Measurements from ENCODE around the gene STK25. TPM values are rescaled to one million over a fixed set of nuclear protein-coding genes. Genes with fewer than 3 reads are reported as not detected.

The STK25 gene
- total RNA-seq, 1 donor from 2014 or later: 197 TPM

DNA sequence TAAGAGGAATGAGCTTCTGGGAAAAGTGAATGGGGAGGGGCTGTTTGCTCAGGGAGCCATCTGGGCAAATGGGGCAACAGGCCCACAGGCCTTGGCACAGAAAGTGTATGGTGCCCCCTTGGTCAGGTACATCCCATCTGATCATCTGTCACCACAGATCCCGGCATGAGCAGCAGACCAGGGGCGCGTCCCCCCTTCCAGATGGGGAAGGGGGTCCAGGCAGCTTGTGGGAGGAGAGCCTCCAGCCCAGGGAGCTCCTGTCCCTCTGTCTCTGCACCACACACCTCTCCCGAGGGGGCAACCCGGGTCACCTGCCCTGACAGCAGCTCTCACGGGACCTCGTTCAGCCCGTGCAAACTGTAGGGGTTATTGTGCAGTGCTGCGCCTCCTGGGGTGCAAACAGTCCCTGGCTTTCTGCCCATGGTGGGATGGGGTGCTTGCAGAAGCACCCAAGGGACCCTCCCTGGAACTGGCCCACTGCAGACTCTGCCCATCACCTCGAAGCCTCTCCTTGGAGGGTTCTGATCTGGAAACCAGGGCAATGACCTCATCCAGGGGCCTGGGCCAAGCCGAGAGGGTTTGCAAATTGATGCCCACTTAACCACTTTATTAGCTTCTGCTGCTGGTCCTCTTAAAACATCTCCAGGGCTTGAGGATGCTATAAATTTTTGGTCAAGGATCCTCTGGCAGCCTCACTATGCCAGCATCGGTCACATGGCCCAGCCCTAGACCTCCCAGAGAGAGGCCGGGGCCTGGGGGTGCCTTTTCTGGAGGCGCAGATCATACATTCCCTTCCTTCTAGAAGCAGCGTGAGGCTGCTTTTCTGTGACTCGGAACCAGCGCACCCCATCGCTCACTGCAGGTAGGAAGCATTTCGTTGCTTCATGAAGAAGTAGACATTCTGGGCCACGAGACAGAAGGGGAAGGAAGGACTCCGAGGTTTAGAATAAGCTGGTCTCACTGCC lies 42.5 kb upstream of the STK25 start:
- Histone ChIP-seq H3K27me3 (no peaks in the 10 kb centered on the region), H3K9me3 (no peaks in the 10 kb centered on the region), H3K4me3 (no peak overlapping the region), H3K27ac (no peak overlapping the region), H3K4me1 (peaks cover 10% of the 10 kb centered on the region), H3K36me3 (no peaks in the 10 kb centered on the region)
- intact Hi-C loops (cut with DNase I): no loop called here
- TF ChIP-seq, protein P1, sequence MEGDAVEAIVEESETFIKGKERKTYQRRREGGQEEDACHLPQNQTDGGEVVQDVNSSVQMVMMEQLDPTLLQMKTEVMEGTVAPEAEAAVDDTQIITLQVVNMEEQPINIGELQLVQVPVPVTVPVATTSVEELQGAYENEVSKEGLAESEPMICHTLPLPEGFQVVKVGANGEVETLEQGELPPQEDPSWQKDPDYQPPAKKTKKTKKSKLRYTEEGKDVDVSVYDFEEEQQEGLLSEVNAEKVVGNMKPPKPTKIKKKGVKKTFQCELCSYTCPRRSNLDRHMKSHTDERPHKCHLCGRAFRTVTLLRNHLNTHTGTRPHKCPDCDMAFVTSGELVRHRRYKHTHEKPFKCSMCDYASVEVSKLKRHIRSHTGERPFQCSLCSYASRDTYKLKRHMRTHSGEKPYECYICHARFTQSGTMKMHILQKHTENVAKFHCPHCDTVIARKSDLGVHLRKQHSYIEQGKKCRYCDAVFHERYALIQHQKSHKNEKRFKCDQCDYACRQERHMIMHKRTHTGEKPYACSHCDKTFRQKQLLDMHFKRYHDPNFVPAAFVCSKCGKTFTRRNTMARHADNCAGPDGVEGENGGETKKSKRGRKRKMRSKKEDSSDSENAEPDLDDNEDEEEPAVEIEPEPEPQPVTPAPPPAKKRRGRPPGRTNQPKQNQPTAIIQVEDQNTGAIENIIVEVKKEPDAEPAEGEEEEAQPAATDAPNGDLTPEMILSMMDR (IDR thresholded peaks at IDR 0.05): no peak
- TF ChIP-seq POLR2A (IDR thresholded peaks at IDR 0.05) (no peak), POLR2AphosphoS5 (IDR thresholded peaks at IDR 0.05; ENCODE audit: insufficient read depth in 1 of 2, low read depth in 1 of 2) (no peak)
- no peak for DNase-seq (ENCODE audit: extremely low spot score in 2 of 2)

DNA sequence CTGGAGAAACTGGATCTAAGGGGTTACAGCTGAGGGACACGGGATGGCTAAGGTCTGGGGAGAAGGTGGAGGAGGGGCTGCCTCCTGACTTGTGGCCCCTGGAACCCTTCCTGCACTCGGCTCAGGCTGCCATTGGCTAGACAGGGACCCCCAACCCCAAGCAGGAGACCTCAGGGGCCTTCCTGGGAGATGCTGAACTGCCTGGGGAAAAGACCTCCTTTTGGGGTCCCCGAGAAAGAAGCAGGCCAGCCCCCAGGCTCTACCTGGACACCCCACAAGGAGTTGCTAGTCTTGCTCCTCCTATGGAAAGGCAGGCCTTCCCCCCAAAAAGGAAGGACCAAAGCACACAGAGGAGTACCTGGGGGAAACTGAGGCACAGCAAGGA lies 40.1 kb upstream of the STK25 start:
- TF ChIP-seq POLR2A (IDR thresholded peaks at IDR 0.05): no peak
- TF ChIP-seq POLR2AphosphoS5 (IDR thresholded peaks at IDR 0.05; ENCODE audit: insufficient read depth in 1 of 2, low read depth in 1 of 2): no peak
- TF ChIP-seq, protein P1 (IDR thresholded peaks at IDR 0.05): no peak
- Histone ChIP-seq H3K27ac (no peak overlapping the region), H3K4me1 (peaks cover 10% of the 10 kb centered on the region), H3K36me3 (no peaks in the 10 kb centered on the region), H3K4me3 (no peak overlapping the region), H3K27me3 (no peaks in the 10 kb centered on the region), H3K9me3 (no peaks in the 10 kb centered on the region)
- DNase-seq (ENCODE audit: extremely low spot score in 2 of 2): no peak
- intact Hi-C loops (cut with DNase I): no loop called here

- Histone ChIP-seq H3K9me3 (no peaks in the 10 kb centered on the region), H3K27ac (no peak overlapping the region), H3K4me3 (no peak overlapping the region), H3K4me1 (peaks cover 10% of the 10 kb centered on the region), H3K27me3 (no peaks in the 10 kb centered on the region), H3K36me3 (no peaks in the 10 kb centered on the region)
- TF ChIP-seq POLR2AphosphoS5 (IDR thresholded peaks at IDR 0.05; ENCODE audit: insufficient read depth in 1 of 2, low read depth in 1 of 2) (no peak), POLR2A (IDR thresholded peaks at IDR 0.05) (no peak)
- TF ChIP-seq, protein P1 (IDR thresholded peaks at IDR 0.05): no peak
- intact Hi-C loops (cut with DNase I): no loop called here
- no peak for DNase-seq (ENCODE audit: extremely low spot score in 2 of 2)
These were observed 39.5 kb upstream of the STK25 start for GRCh38 chr2:241547781-241548450.

DNA sequence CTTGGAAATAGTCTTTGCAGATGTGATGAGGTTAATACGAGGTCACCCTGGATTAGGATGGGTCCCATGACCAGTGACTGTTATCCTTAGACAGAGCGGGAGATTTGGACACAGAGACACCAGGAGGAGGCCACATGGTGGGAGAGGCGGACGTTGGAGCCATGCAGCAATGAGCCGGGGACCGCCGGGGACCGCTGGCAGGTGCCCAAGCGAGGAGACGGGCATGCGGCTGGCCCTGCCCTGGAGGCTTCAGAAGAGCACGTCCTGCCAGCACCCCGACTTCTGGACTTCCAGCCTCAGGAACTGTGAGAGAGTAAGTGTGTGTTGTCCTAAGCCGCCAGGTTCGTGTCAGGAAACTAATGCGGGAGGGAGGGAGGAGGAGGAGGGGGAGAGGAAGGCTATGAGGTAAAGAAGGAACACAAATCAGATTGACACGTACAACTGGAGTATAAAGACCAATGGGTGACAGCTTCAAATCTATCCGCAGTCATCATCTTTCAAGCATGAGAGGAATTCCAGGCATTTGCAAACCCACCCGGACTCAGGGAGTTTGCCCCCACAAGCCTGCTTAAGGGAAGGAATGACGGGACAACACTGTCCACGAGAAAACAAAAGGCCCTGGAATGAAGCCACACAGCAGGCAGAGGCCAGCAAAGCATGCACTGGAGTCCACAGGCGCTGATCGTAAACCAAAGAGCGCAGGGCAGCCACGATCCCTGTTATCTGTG lies 38.6 kb upstream of the STK25 start:
- Histone ChIP-seq H3K4me3 (no peak overlapping the region), H3K27me3 (no peaks in the 10 kb centered on the region), H3K4me1 (peaks cover 11% of the 10 kb centered on the region), H3K9me3 (no peaks in the 10 kb centered on the region), H3K27ac (no peak overlapping the region), H3K36me3 (no peaks in the 10 kb centered on the region)
- intact Hi-C loops (cut with DNase I): no loop called here
- DNase-seq (ENCODE audit: extremely low spot score in 2 of 2): no peak
- TF ChIP-seq POLR2A (IDR thresholded peaks at IDR 0.05) (no peak), POLR2AphosphoS5 (IDR thresholded peaks at IDR 0.05; ENCODE audit: insufficient read depth in 1 of 2, low read depth in 1 of 2) (no peak)
- TF ChIP-seq, protein P1 (IDR thresholded peaks at IDR 0.05): no peak

All from vagina (tissue), 2 donors.